Body of pancreas (tissue), 4 donors: ENCODE results near the gene LDHB. TPM values are rescaled to one million over a fixed set of nuclear protein-coding genes. Genes with fewer than 3 reads are reported as not detected.

Experiments
- ATAC-seq: fragments of 150-250 bp; one replicate; pipeline ENCODE4 v1.9.1; 2016
- DNase-seq, 4 donors: peaks; one replicate each; pipeline ENCODE4 v3.0.0-alpha.2; 2019
- H3K27ac ChIP-seq, 4 donors: fragments of 200-600 bp; sonication (generic); 1 replicate in 3 of 4; 2 replicates in 1 of 4; pipeline versions ENCODE4 v1.5.1 to v1.6.1; 2016 to 2019; ENCODE audit warnings: mild to moderate bottlenecking in 1 of 4, mixed read lengths in 1 of 4, moderate library complexity in 1 of 4
- H3K27me3 ChIP-seq, 2 donors: fragments of 200-600 bp; sonication (generic); one replicate each; pipeline ENCODE4 v1.6.0; 2016; ENCODE audit warnings: mild to moderate bottlenecking in 1 of 2
- H3K36me3 ChIP-seq, 2 donors: fragments of 200-600 bp; sonication (generic); replicated peaks in 1 of 2; 2 replicates each; pipeline ENCODE4 v1.5.1; 2016; ENCODE audit warnings: low read depth in 2 of 2; ENCODE audit not compliant: insufficient read depth in 1 of 2
- H3K4me1 ChIP-seq: fragments of 200-600 bp; sonication (generic); one replicate; pipeline ENCODE4 v1.6.0; 2016
- H3K4me3 ChIP-seq, 2 donors: fragments of 200-600 bp; sonication (generic); 1 replicate in 1 of 2; 2 replicates in 1 of 2; pipeline ENCODE4 v1.5.1; 2016 to 2019
- H3K9me3 ChIP-seq, 3 donors: fragments of 200-600 bp; sonication (generic); 1 replicate in 2 of 3; 2 replicates in 1 of 3; pipeline ENCODE4 v1.5.1; 2016
- CTCF ChIP-seq, 7 experiments: fragments of 450-650 bp in 4 of 7; fragments of 200-600 bp in 3 of 7; sonication (generic) in 3 of 7; IDR thresholded peaks; one replicate each; pipeline ENCODE4 v1.5.1; 2016 to 2019; ENCODE audit warnings: antibody characterized with exemption in 7 of 7
- POLR2A ChIP-seq, 3 donors: fragments of 450-650 bp; IDR thresholded peaks; one replicate each; pipeline ENCODE4 v1.6.1; 2016; ENCODE audit warnings: antibody characterized with exemption in 3 of 3, mild to moderate bottlenecking in 2 of 3
- WGBS, 2 donors: methylation state at CpG; one replicate each; pipeline ENCODE4 v1.1.5; 2017; 5-methylcytosine and 5-hydroxymethylcytosine counted together
- intact Hi-C: fragments of 100-400 bp; cut with DNase I; formaldehyde crosslinking; loops from one replicate; pipeline ENCODE4 v1.15.1; 2023
- total RNA-seq, 2 donors: library from RNA; depleted of rRNA; stranded (reverse); fragments of >200 nt; gene quantifications; one replicate each; pipeline ENCODE4 v1.1.0, GENCODE V29; 2016

LDHB gene
- total RNA-seq, 2 donors from 2014 or later, result 121 to 194 TPM

GRCh38 chr12:21696625-21697024 is 39.0 kb upstream of the LDHB start:
- H3K36me3 ChIP-seq, result no peaks in the 10 kb centered on the region
- ATAC-seq (no peak), DNase-seq (no peak)
- TF ChIP-seq CTCF (IDR thresholded peaks at IDR 0.05) (no peak), POLR2A (IDR thresholded peaks at IDR 0.05) (no peak)
- H3K27ac ChIP-seq, result no peak overlapping the region
- H3K9me3 ChIP-seq, result no peaks in the 10 kb centered on the region
- H3K4me3 ChIP-seq, result no peak overlapping the region
- intact Hi-C loops, result loop anchor here (5.0 kb wide), 1 partner anchor 321 kb away; no protein-coding TSS in a partner anchor
- no peaks in the 10 kb centered on the region for H3K27me3 ChIP-seq
- no peaks in the 10 kb centered on the region for H3K4me1 ChIP-seq

- no peak for DNase-seq
- WGBS, 2 donors, result 39 to 42% methylated on average over 2 of the region's 2 CpGs
- no peak for ATAC-seq
- no peaks in the 10 kb centered on the region for H3K27me3 ChIP-seq
- no peak overlapping the region for H3K4me3 ChIP-seq
- no peaks in the 10 kb centered on the region for H3K36me3 ChIP-seq
- H3K27ac ChIP-seq, result no peak overlapping the region
- TF ChIP-seq POLR2A (IDR thresholded peaks at IDR 0.05) (no peak), CTCF (IDR thresholded peaks at IDR 0.05) (no peak)
- H3K4me1 ChIP-seq, result no peaks in the 10 kb centered on the region
- intact Hi-C loops, result loop anchor here (5.0 kb wide), 1 partner anchor 321 kb away; no protein-coding TSS in a partner anchor
- no peaks in the 10 kb centered on the region for H3K9me3 ChIP-seq
Measured at GRCh38 chr12:21695986-21696385, 38.3 kb upstream of the LDHB start.

- Histone ChIP-seq H3K4me1 (no peaks in the 10 kb centered on the region), H3K36me3 (no peaks in the 10 kb centered on the region), H3K4me3 (no peak overlapping the region), H3K27me3 (no peaks in the 10 kb centered on the region), H3K9me3 (no peaks in the 10 kb centered on the region), H3K27ac (no peak overlapping the region)
- ATAC-seq, result no peak
- TF ChIP-seq POLR2A (IDR thresholded peaks at IDR 0.05) (no peak), CTCF (IDR thresholded peaks at IDR 0.05) (no peak)
- 90 to 92% methylated on average over 2 to 10 of the region's 10 CpGs for WGBS, 2 donors
- no peak for DNase-seq
- intact Hi-C loops, result loop anchor here (5.0 kb wide), 1 partner anchor 323 kb away; no protein-coding TSS in a partner anchor
Measured at GRCh38 chr12:21694660-21695059, 37.0 kb upstream of the LDHB start.

DNA sequence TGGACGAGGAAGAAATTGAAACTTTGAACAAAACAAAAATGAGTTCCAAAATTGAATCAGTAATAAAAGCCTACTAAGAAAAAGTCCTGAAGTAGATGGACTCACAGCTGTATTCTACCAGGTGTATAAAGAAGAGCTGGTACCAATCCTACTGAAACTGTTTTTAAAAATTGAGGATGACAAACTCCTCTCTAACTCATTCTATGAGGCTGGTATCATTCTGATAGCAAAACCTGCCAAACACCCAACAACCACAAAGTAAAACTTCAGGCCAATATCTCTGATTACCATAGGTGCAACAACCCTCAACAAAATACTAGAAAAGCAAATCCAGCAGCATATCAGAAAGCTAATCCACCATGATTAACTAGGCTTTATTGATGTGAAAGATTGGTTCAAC is 33.9 kb upstream of the LDHB start:
- WGBS, 2 donors, result 73 to 76% methylated on average over 1 of the region's 1 CpG
- intact Hi-C loops, result no loop called here
- TF ChIP-seq CTCF (IDR thresholded peaks at IDR 0.05), result no peak
- no peak for TF ChIP-seq POLR2A (IDR thresholded peaks at IDR 0.05)

DNA sequence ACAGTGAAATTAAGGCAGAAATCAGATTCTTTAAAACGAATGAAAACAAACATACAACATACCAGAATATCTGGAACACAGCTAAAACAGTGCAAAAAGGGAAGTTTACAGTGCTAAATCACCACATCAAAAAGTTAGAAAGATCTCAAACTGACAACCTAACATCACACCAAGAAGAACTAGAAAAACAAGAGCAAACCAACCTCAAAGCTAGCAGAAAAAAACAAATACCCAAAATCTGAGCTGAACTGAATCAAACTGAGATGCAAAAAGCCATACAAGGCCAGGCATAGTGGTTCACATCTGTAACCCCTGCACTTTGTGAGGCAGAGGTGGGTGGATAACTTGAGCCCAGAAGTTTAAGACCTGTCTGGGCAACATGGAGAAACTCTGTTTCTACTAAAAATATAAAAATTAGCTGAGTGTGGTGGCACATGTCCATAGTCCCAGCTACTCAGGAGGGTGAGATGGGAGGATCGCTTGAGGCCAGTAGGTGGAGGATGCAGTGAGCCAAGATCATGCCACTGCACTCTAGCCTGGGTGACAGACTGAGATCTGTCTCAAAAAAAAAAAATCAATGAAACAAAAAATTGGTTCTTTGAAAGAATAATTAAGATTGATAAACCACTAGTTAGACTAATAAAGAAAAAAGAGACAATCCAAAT is 33.2 kb upstream of the LDHB start:
- no peak for DNase-seq
- ATAC-seq, result no peak
- no peaks in the 10 kb centered on the region for H3K27me3 ChIP-seq
- no peak overlapping the region for H3K27ac ChIP-seq
- intact Hi-C loops, result no loop called here
- H3K36me3 ChIP-seq, result no peaks in the 10 kb centered on the region
- H3K4me1 ChIP-seq, result no peaks in the 10 kb centered on the region
- WGBS, 2 donors, result 65 to 69% methylated on average over 2 of the region's 2 CpGs
- H3K4me3 ChIP-seq, result no peak overlapping the region
- TF ChIP-seq POLR2A (IDR thresholded peaks at IDR 0.05), result no peak
- TF ChIP-seq CTCF (IDR thresholded peaks at IDR 0.05), result no peak
- H3K9me3 ChIP-seq, result no peaks in the 10 kb centered on the region

More for the DNA sequence above, 33.9 kb upstream of the LDHB start:
- DNase-seq, result no peak
- no peak overlapping the region for H3K27ac ChIP-seq
- H3K27me3 ChIP-seq, result no peaks in the 10 kb centered on the region
- no peak for ATAC-seq
- H3K4me3 ChIP-seq, result no peak overlapping the region
- no peaks in the 10 kb centered on the region for H3K4me1 ChIP-seq
- H3K36me3 ChIP-seq, result no peaks in the 10 kb centered on the region
- H3K9me3 ChIP-seq, result no peaks in the 10 kb centered on the region
